OCI-LY1 (cell line): Measurements from ENCODE around the gene KLF1.
A peak's percentile ranks its signal among the peaks of the same experiment; 100 is the strongest.

ENCODE experiments used
- H2AFZ ChIP-seq: fragments of 200-600 bp; sonication (generic), shearing (Covaris generic); 2 replicates; pipeline ENCODE4 v1.6.0; 2014; ENCODE audit warnings: antibody characterized with exemption, mild to moderate bottlenecking, low read length
- H3F3A ChIP-seq: fragments of 200-600 bp; sonication (generic), shearing (Covaris generic); 2 replicates; pipeline ENCODE4 v1.6.0; 2014; ENCODE audit warnings: mild to moderate bottlenecking, antibody characterized with exemption, low read length, moderate library complexity; ENCODE audit not compliant: insufficient read depth
- H3K27ac ChIP-seq: fragments of 200-600 bp; sonication (generic); 2 replicates; pipeline ENCODE4 v1.5.1; 2014; ENCODE audit warnings: low read length, mixed run types, mild to moderate bottlenecking, low read depth; ENCODE audit not compliant: poor library complexity, severe bottlenecking
- H3K27me3 ChIP-seq: fragments of 200-600 bp; sonication (generic); 2 replicates; pipeline ENCODE4 v1.6.0; 2014; ENCODE audit warnings: antibody characterized with exemption, mild to moderate bottlenecking, low read length, moderate library complexity; ENCODE audit not compliant: insufficient read depth
- H3K36me3 ChIP-seq: fragments of 200-600 bp; sonication (generic); 2 replicates; pipeline ENCODE4 v1.6.1; 2014; ENCODE audit warnings: mild to moderate bottlenecking, antibody characterized with exemption, low read length, moderate library complexity, mixed read lengths; ENCODE audit not compliant: insufficient read depth
- H3K4me1 ChIP-seq: fragments of 200-600 bp; sonication (generic); 2 replicates; pipeline ENCODE4 v1.5.1; 2014; ENCODE audit warnings: mild to moderate bottlenecking, low read length, moderate library complexity; ENCODE audit not compliant: insufficient read depth, severe bottlenecking
- H3K4me2 ChIP-seq: fragments of 200-600 bp; sonication (generic), shearing (Covaris generic); 2 replicates; pipeline ENCODE4 v1.6.1; 2014; ENCODE audit warnings: low read length
- H3K4me3 ChIP-seq: fragments of 200-600 bp; sonication (generic); 2 replicates; pipeline ENCODE4 v1.5.1; 2014; ENCODE audit warnings: low read length, low read depth, mild to moderate bottlenecking, mixed read lengths; ENCODE audit not compliant: poor library complexity, severe bottlenecking
- H3K79me2 ChIP-seq: fragments of 200-600 bp; shearing (Covaris generic); 2 replicates; pipeline ENCODE4 v1.6.1; 2016; ENCODE audit warnings: mixed run types, low read length, mixed read lengths; ENCODE audit not compliant: insufficient read depth
- H3K9ac ChIP-seq: fragments of 200-600 bp; sonication (generic), shearing (Covaris generic); 2 replicates; pipeline ENCODE4 v1.6.1; 2014; ENCODE audit warnings: mild to moderate bottlenecking, low read length, mixed read lengths
- H3K9me2 ChIP-seq: fragments of 200-600 bp; sonication (generic), shearing (Covaris generic); 2 replicates; pipeline ENCODE4 v1.6.1; 2014; ENCODE audit warnings: low read depth, mild to moderate bottlenecking, low read length, mixed read lengths
- H3K9me3 ChIP-seq: fragments of 200-600 bp; shearing (Covaris generic); 2 replicates; pipeline ENCODE4 v1.6.1; 2014; ENCODE audit warnings: low read length, mixed read lengths
- H4K20me1 ChIP-seq: fragments of 200-600 bp; sonication (generic), shearing (Covaris generic); 2 replicates; pipeline ENCODE4 v1.6.0; 2016; ENCODE audit warnings: mild to moderate bottlenecking, low read length; ENCODE audit not compliant: insufficient read depth
- CTCF ChIP-seq: fragments of 200-600 bp; sonication (generic), shearing (Covaris generic); IDR thresholded peaks from 2 replicates; pipeline ENCODE4 v1.5.1; 2017; ENCODE audit warnings: mild to moderate bottlenecking, antibody characterized with exemption, low read length, moderate library complexity, mixed read lengths
- EZH2 ChIP-seq: fragments of 200-600 bp; sonication (generic), shearing (Covaris generic); IDR thresholded peaks from 2 replicates; pipeline ENCODE4 v1.8.0; 2017; ENCODE audit warnings: borderline replicate concordance, mixed run types, mild to moderate bottlenecking, antibody characterized with exemption, low read length, moderate library complexity, mixed read lengths

Gene KLF1

GRCh38 chr19:12864721-12865715 lies 22.0 kb downstream of the KLF1 start:
- Histone ChIP-seq H2AFZ (no peak overlapping the region), H3K9me3 (no peaks in the 10 kb centered on the region), H4K20me1 (no peaks in the 10 kb centered on the region), H3K79me2 (no peaks in the 10 kb centered on the region), H3K27ac (no peak overlapping the region), H3K9me2 (no peaks in the 10 kb centered on the region), H3K4me2 (no peak overlapping the region), H3K27me3 (no peaks in the 10 kb centered on the region), H3K36me3 (peaks cover 8% of the 10 kb centered on the region; the same call in 1 of the 2 replicates), H3F3A (no peaks in the 10 kb centered on the region), H3K4me1 (peaks cover 10% of the 10 kb centered on the region), H3K4me3 (no peak overlapping the region), H3K9ac (no peak overlapping the region)
- TF ChIP-seq EZH2 (no peak), CTCF (peak; percentile 36; the same call in 1 of the 2 replicates)

- Histone ChIP-seq H3K9ac (no peak overlapping the region), H3K9me2 (no peaks in the 10 kb centered on the region), H3K79me2 (no peaks in the 10 kb centered on the region), H3K9me3 (no peaks in the 10 kb centered on the region), H3K27ac (no peak overlapping the region), H3K4me1 (peaks cover 10% of the 10 kb centered on the region), H3K4me3 (no peak overlapping the region), H3F3A (no peaks in the 10 kb centered on the region), H3K36me3 (peaks cover 16% of the 10 kb centered on the region), H3K27me3 (no peaks in the 10 kb centered on the region), H4K20me1 (no peaks in the 10 kb centered on the region), H2AFZ (no peak overlapping the region), H3K4me2 (no peak overlapping the region)
- TF ChIP-seq EZH2 (no peak), CTCF (no peak)
These were observed 22.9 kb downstream of the KLF1 start for GRCh38 chr19:12864143-12864542.

- H2AFZ ChIP-seq: no peak overlapping the region
- no peaks in the 10 kb centered on the region for H3K27me3 ChIP-seq
- TF ChIP-seq CTCF (no peak), EZH2 (no peak)
- H3K9me3 ChIP-seq: no peaks in the 10 kb centered on the region
- no peaks in the 10 kb centered on the region for H3F3A ChIP-seq
- H3K27ac ChIP-seq: no peak overlapping the region
- no peaks in the 10 kb centered on the region for H3K4me1 ChIP-seq
- H3K79me2 ChIP-seq: no peaks in the 10 kb centered on the region
- H3K4me3 ChIP-seq: no peak overlapping the region
- no peaks in the 10 kb centered on the region for H3K9me2 ChIP-seq
- H4K20me1 ChIP-seq: no peaks in the 10 kb centered on the region
- H3K4me2 ChIP-seq: no peak overlapping the region
- peaks cover 32% of the 10 kb centered on the region for H3K36me3 ChIP-seq
- H3K9ac ChIP-seq: no peak overlapping the region
These were observed 27.5 kb downstream of the KLF1 start for GRCh38 chr19:12859546-12859945.
